HCT116 (cell line): ENCODE data around the gene GARIN5A. TPM values are rescaled to one million over a fixed set of nuclear protein-coding genes. Genes with fewer than 3 reads are reported as not detected.

Experiments
- ATAC-seq: fragments of 200-7000 bp; cut with Tn5 transposase; 2 replicates; pipeline ENCODE4 v1.9.1; 2020; ENCODE audit warnings: mild to moderate bottlenecking, moderate library complexity
- BruUV-seq: library from RNA; stranded (reverse); fragments of 400-500 nt; replicated peaks from 2 replicates; lab custom pipeline; 2021; lab: Mats Ljungman, UMichigan
- CTCF ChIA-PET: fragments of 300-600 bp; sonication (Branson Sonifier 250); formaldehyde crosslinking; loops from one replicate; lab custom pipeline; 2021; ENCODE audit warnings: antibody characterized with exemption; lab: Charles Lee
- POLR2A ChIA-PET: fragments of 300-600, 350-600 bp; sonication (Branson Sonifier 250); formaldehyde crosslinking; loops from one replicate; lab custom pipeline; 2021; ENCODE audit warnings: antibody characterized with exemption; lab: Charles Lee
- RAD21 ChIA-PET, 2 experiments: fragments of 300-600 bp; sonication (Branson Sonifier 250); formaldehyde crosslinking; loops; one replicate each; lab custom pipeline; 2023; ENCODE audit warnings: low total read pairs in 2 of 2; ENCODE audit not compliant: uncharacterized antibody in 2 of 2, unreplicated experiment in 2 of 2, low non-redundant PET in 1 of 2; lab: Charles Lee
- DNase-seq: peaks from one replicate; pipeline ENCODE4 v3.0.0-alpha.2; 2010; ENCODE audit warnings: low read depth, low spot score
- H2AFZ ChIP-seq: fragments of 200-600 bp; shearing (Covaris generic), sonication (generic); 2 replicates; pipeline ENCODE4 v1.6.1; 2017; ENCODE audit warnings: low read depth, mixed run types, mixed read lengths, antibody characterized with exemption, low read length; ENCODE audit not compliant: poor library complexity, severe bottlenecking
- H3K27ac ChIP-seq: 2 replicates; pipeline ENCODE4 v1.5.1; 2012; ENCODE audit warnings: low read depth, low read length
- H3K27me3 ChIP-seq: fragments of 200-600 bp; sonication (generic); 2 replicates; pipeline ENCODE4 v1.6.1; 2016; ENCODE audit warnings: mixed run types, low read length, mixed read lengths; ENCODE audit not compliant: insufficient read depth
- H3K36me3 ChIP-seq, 2 experiments: fragments of 200-500 bp in 1 of 2; fragments of 200-600 bp in 1 of 2; sonication (Bioruptor generic) in 1 of 2; sonication (generic) in 1 of 2; 2 replicates each; pipeline versions ENCODE4 v1.5.1 to v1.6.1; 2014 to 2016; ENCODE audit warnings: low read length in 2 of 2, inconsistent platforms in 1 of 2, mixed read lengths in 1 of 2, mixed run types in 1 of 2; ENCODE audit not compliant: insufficient read depth in 2 of 2, control insufficient read depth in 1 of 2
- H3K4me1 ChIP-seq, 2 experiments: fragments of 200-600 bp in 1 of 2; sonication (generic) in 1 of 2; 2 replicates each; pipeline versions ENCODE4 v1.5.1 to v1.6.1; 2012 to 2017; ENCODE audit warnings: low read length in 2 of 2, inconsistent platforms in 1 of 2, mild to moderate bottlenecking in 1 of 2, mixed read lengths in 1 of 2, mixed run types in 1 of 2, moderate library complexity in 1 of 2; ENCODE audit not compliant: insufficient read depth in 2 of 2, control insufficient read depth in 1 of 2
- H3K4me2 ChIP-seq: fragments of 200-600 bp; sonication (generic); 2 replicates; pipeline ENCODE4 v1.6.1; 2017; ENCODE audit warnings: mixed run types, low read length, mixed read lengths
- H3K4me3 ChIP-seq, 2 experiments: fragments of 200-600 bp in 1 of 2; sonication (generic) in 1 of 2; replicated peaks in 1 of 2; 2 replicates each; pipeline ENCODE4 v1.5.1; 2011 to 2016; ENCODE audit warnings: low read length in 2 of 2, control low read depth in 1 of 2, low read depth in 1 of 2, mild to moderate bottlenecking in 1 of 2, mixed read lengths in 1 of 2, mixed run types in 1 of 2
- H3K79me2 ChIP-seq: fragments of 200-600 bp; sonication (generic); 2 replicates; pipeline ENCODE4 v1.6.1; 2017; ENCODE audit warnings: mild to moderate bottlenecking, mixed run types, low read length, moderate library complexity, mixed read lengths; ENCODE audit not compliant: insufficient read depth
- H3K9ac ChIP-seq: fragments of 200-600 bp; sonication (generic); 2 replicates; pipeline ENCODE4 v1.6.1; 2016; ENCODE audit warnings: low read length, mixed read lengths
- H3K9me2 ChIP-seq: fragments of 200-600 bp; sonication (generic), shearing (Covaris generic); 2 replicates; pipeline ENCODE4 v1.6.1; 2017; ENCODE audit warnings: mixed run types, mild to moderate bottlenecking, moderate library complexity; ENCODE audit not compliant: insufficient read depth
- H3K9me3 ChIP-seq, 2 experiments: fragments of 200-500 bp in 1 of 2; fragments of 200-600 bp in 1 of 2; sonication (Bioruptor generic) in 1 of 2; sonication (generic) in 1 of 2; 2 replicates each; pipeline ENCODE4 v1.6.1; 2014 to 2017; ENCODE audit warnings: low read length in 2 of 2, mixed read lengths in 2 of 2, inconsistent platforms in 1 of 2, low read depth in 1 of 2, mild to moderate bottlenecking in 1 of 2, mixed run types in 1 of 2, moderate library complexity in 1 of 2; ENCODE audit not compliant: control insufficient read depth in 1 of 2, insufficient read depth in 1 of 2
- H4K20me1 ChIP-seq: fragments of 200-600 bp; sonication (generic), shearing (Covaris generic); 2 replicates; pipeline ENCODE4 v1.6.1; 2017; ENCODE audit warnings: mixed run types, mild to moderate bottlenecking, moderate library complexity; ENCODE audit not compliant: insufficient read depth
- CEBPB ChIP-seq: IDR thresholded peaks from 2 replicates; pipeline ENCODE4 v1.6.1; 2012; ENCODE audit warnings: low read depth
- EGR1 ChIP-seq: IDR thresholded peaks from 2 replicates; pipeline ENCODE4 v1.6.1; 2012; ENCODE audit warnings: low read depth
- ELF1 ChIP-seq: IDR thresholded peaks from 2 replicates; pipeline ENCODE4 v1.6.1; 2012; ENCODE audit warnings: low read depth, borderline replicate concordance
- EZH2 ChIP-seq: fragments of 200-600 bp; sonication (generic); IDR thresholded peaks from 2 replicates; pipeline ENCODE4 v1.6.1; 2017; ENCODE audit warnings: antibody characterized with exemption, mixed run types
- EZH2phosphoT487 ChIP-seq: fragments of 200-600 bp; IDR thresholded peaks from 2 replicates; pipeline ENCODE4 v1.6.1; 2018; ENCODE audit warnings: antibody characterized with exemption, borderline replicate concordance
- FOSL1 ChIP-seq: IDR thresholded peaks from 2 replicates; pipeline ENCODE4 v1.6.1; 2012; ENCODE audit warnings: low read depth
- JUND ChIP-seq: IDR thresholded peaks from 2 replicates; pipeline ENCODE4 v1.6.1; 2012
- POLR2AphosphoS5 ChIP-seq: IDR thresholded peaks from 2 replicates; pipeline ENCODE4 v1.6.1; 2011; ENCODE audit warnings: mild to moderate bottlenecking, low read depth, low read length, moderate library complexity
- REST ChIP-seq: IDR thresholded peaks from 2 replicates; pipeline ENCODE4 v1.6.1; 2012; ENCODE audit warnings: low read depth
- ZBTB33 ChIP-seq: IDR thresholded peaks from 2 replicates; pipeline ENCODE4 v1.6.1; 2011; ENCODE audit warnings: mild to moderate bottlenecking, low read length, moderate library complexity; ENCODE audit not compliant: insufficient replicate concordance; ENCODE audit errors: extremely low read depth
- ZFX ChIP-seq: fragments of 450-650 bp; IDR thresholded peaks from 2 replicates; pipeline ENCODE4 v1.6.1; 2017
- ZNF274 ChIP-seq: fragments of 200-500 bp; sonication (Bioruptor generic); IDR thresholded peaks from 2 replicates; pipeline ENCODE4 v1.6.1; 2014; ENCODE audit warnings: mild to moderate bottlenecking, low read depth, low read length, inconsistent platforms
- intact Hi-C: fragments of 100-400 bp; cut with micrococcal nuclease; formaldehyde crosslinking; loops from 2 replicates; pipeline ENCODE4 v1.10.0; 2022
- total RNA-seq: library from RNA; stranded (reverse); gene quantifications from one replicate; pipeline ENCODE4 v1.2.1, GENCODE V29; 2021; ENCODE audit not compliant: unreplicated experiment

The GARIN5A gene
- total RNA-seq, 1 experiment from 2014 or later: 12.2 TPM

- TF ChIP-seq EGR1 (no peak), FOSL1 (no peak), ZFX (no peak)
- no TSS peak for BruUV-seq
- ChIA-PET RAD21 (no interaction called here), CTCF (no interaction called here), POLR2A (no interaction called here)
- Histone ChIP-seq H3K4me2 (no peak overlapping the region), H3K36me3 (no peaks in the 10 kb centered on the region), H3K9me3 (no peaks in the 10 kb centered on the region), H3K4me3 (no peak overlapping the region), H3K27me3 (no peaks in the 10 kb centered on the region), H2AFZ (no peak overlapping the region), H3K4me1 (peaks cover 3 to 13% of the 10 kb centered on the region in 2 experiments), H4K20me1 (no peaks in the 10 kb centered on the region), H3K9me2 (no peaks in the 10 kb centered on the region), H3K79me2 (no peaks in the 10 kb centered on the region), H3K27ac (no peak overlapping the region), H3K9ac (no peak overlapping the region)
- intact Hi-C loops: no loop called here
- ATAC-seq: no peak
- no peak for DNase-seq
Measured at GRCh38 chr19:50427318-50427925, 49.2 kb downstream of the GARIN5A start.

GRCh38 chr19:50425581-50425980, 51.1 kb downstream of the GARIN5A start:
- no peaks in the 10 kb centered on the region for H3K79me2 ChIP-seq
- CTCF ChIA-PET: no interaction called here
- no peak overlapping the region for H3K4me2 ChIP-seq
- intact Hi-C loops: no loop called here
- RAD21 ChIA-PET: no interaction called here
- H3K27ac ChIP-seq: no peak overlapping the region
- H3K9me3 ChIP-seq: no peaks in the 10 kb centered on the region
- no peaks in the 10 kb centered on the region for H4K20me1 ChIP-seq
- H3K9me2 ChIP-seq: no peaks in the 10 kb centered on the region
- TF ChIP-seq EZH2 (no peak), EGR1 (no peak), ZFX (no peak), EZH2phosphoT487 (no peak), POLR2AphosphoS5 (no peak), REST (no peak), CEBPB (no peak), JUND (no peak), ELF1 (no peak), ZNF274 (no peak), ZBTB33 (no peak)
- no peak overlapping the region for H2AFZ ChIP-seq
- no peaks in the 10 kb centered on the region for H3K27me3 ChIP-seq
- no peak for ATAC-seq
- H3K4me3 ChIP-seq: no peak overlapping the region
- POLR2A ChIA-PET: no interaction called here
- no peak for DNase-seq
- H3K4me1 ChIP-seq: no peaks in the 10 kb centered on the region
- no TSS peak for BruUV-seq
- no peak overlapping the region for H3K9ac ChIP-seq
- H3K36me3 ChIP-seq: no peaks in the 10 kb centered on the region
